Measurements from ENCODE around the gene CLP1. TPM values are rescaled to one million over a fixed set of nuclear protein-coding genes. Genes with fewer than 3 reads are reported as not detected.
A peak's percentile ranks its signal among the peaks of the same experiment; 100 is the strongest.

Gene CLP1
- total and polyA plus RNA-seq, 3 experiments from 2014 or later = 8.2 to 23.4 (median 22.4) TPM

DNA sequence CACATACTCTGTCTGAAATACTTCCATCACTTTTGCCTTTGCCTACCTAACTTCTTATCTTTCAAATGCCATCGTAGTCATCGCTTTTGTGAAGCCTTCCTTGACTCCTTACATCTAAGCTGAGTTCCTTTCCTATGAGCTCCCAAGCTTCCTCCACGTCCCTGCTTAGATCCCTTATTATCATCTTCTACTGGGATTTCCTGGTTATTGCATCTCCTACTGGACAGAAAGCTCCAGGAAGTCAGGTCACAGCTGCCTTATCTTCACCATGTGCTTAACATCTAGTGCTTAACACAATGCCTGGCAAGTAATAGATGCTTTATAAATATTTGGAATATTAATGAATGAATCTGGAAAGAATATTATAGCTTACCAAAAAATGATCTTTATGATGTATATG, 13.8 kb upstream of the CLP1 start:
- peaks cover 9% of the 10 kb centered on the region for H3K4me1 ChIP-seq (ENCODE audit: insufficient read depth, low read length)
- Mint-ChIP-seq H3K27me3 (peaks cover 36 to 52% of the 10 kb centered on the region in 2 donors), H3K27ac (no peak overlapping the region), H3K4me3 (peak overlapping the region in 1 of 7 donors; percentile 28), H3K9me3 (no peaks in the 10 kb centered on the region), H3K36me3 (peaks cover 0 to 4% (median under 1%) of the 10 kb centered on the region in 3 donors), H3K4me1 (peaks cover 13 to 39% (median 16%) of the 10 kb centered on the region in 3 donors)
- POLR2A ChIA-PET = no interaction called here
- CTCF ChIA-PET = interaction anchor here (0.7 to 7.6 kb wide), 18 partner anchors 8 to 301 kb away, joined by 3 to 144 read pairs (median 4); partner anchors contain the start of genes CLP1 and UBE2L6
- no peak overlapping the region for H3K27ac ChIP-seq (ENCODE audit: low read depth, low read length)
- no peaks in the 10 kb centered on the region for H3K36me3 ChIP-seq (ENCODE audit: insufficient read depth, low read length)
- no peaks in the 10 kb centered on the region for H3K9me3 ChIP-seq (ENCODE audit: low read length)
- H3K27me3 ChIP-seq (ENCODE audit: insufficient read depth, low read length, poor library complexity, severe bottlenecking) = peaks cover 31% of the 10 kb centered on the region
- DNase-seq = no peak
- no peak overlapping the region for H3K4me3 ChIP-seq (ENCODE audit: low read length)

DNA sequence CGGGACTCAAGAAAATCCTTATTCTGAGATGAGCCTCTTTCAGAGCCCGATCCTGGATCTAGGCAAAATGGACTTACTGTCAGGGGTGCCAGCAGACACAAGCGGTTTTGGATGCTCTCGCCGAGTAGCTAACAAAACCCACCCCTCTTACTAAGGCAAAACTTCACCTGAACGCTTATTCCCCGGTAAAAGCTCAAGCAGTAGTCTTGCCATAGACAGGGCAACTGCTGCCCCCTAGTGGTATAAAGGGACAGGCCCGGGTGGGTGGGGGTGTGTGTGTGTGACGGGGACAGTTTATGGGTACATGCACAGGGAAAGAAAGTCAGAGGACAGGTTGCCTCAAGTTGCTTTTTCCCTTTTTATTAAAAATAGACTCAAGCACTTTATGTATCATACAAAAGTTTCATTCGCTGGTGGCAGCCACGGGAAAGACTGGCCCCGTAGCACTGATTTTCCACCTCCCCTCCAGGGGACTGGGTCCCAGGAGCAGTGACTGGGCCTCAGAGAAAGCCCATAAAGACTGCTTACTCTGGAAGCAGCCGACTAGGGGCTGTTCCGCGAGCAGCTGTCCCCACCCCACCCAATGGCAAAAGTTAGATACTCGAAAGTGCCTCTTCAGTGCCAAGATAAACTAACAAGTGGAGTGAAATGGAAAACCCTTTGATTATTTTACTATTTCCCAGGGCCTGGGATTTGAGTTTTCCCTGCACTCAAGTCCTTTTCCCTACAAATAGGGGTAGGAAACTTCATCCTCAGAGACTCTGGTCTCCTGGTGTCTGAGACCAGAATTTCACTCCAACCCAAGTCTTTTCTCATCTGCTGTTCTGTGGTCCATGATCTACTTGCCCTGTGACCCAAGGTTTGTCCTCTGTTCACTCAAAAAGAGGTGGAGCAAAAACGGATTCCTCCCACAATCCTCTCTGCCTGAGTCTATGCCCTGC, 12.5 kb upstream of the CLP1 start:
- peak overlapping the region in 1 of 7 donors; percentile 53 for H3K4me3 Mint-ChIP-seq
- Histone ChIP-seq H3K4me3 (ENCODE audit: low read length) (no peak overlapping the region), H3K9me3 (ENCODE audit: low read length) (no peaks in the 10 kb centered on the region), H3K4me1 (ENCODE audit: insufficient read depth, low read length) (peaks cover 12% of the 10 kb centered on the region), H3K27me3 (ENCODE audit: insufficient read depth, low read length, poor library complexity, severe bottlenecking) (peaks cover 34% of the 10 kb centered on the region), H3K36me3 (ENCODE audit: insufficient read depth, low read length) (no peaks in the 10 kb centered on the region), H3K27ac (ENCODE audit: low read depth, low read length) (no peak overlapping the region)
- peak; percentile 74 to 89 (median 78) for DNase-seq
- peaks cover 20 to 42% (median 25%) of the 10 kb centered on the region in 3 donors for H3K4me1 Mint-ChIP-seq
- peaks cover 0 to 4% (median 2%) of the 10 kb centered on the region in 3 donors for H3K36me3 Mint-ChIP-seq
- peak overlapping the region in 3 of 8 donors; percentile 31 to 61 (median 54) for H3K27ac Mint-ChIP-seq
- H3K9me3 Mint-ChIP-seq = no peaks in the 10 kb centered on the region
- POLR2A ChIA-PET = no interaction called here
- CTCF ChIA-PET = interaction anchor here (0.6 to 7.6 kb wide), 27 partner anchors 9 to 310 kb away, joined by 3 to 144 read pairs (median 4); partner anchors contain the start of genes CLP1, SSRP1 and UBE2L6
- peaks cover 38 to 54% of the 10 kb centered on the region in 2 donors for H3K27me3 Mint-ChIP-seq

GRCh38 chr11:57645689-57646085, 11.9 kb upstream of the CLP1 start:
- H3K27me3 Mint-ChIP-seq = peaks cover 39 to 54% of the 10 kb centered on the region in 2 donors
- H3K36me3 Mint-ChIP-seq = peaks cover 0 to 4% (median 2%) of the 10 kb centered on the region in 3 donors
- POLR2A ChIA-PET = no interaction called here

DNA sequence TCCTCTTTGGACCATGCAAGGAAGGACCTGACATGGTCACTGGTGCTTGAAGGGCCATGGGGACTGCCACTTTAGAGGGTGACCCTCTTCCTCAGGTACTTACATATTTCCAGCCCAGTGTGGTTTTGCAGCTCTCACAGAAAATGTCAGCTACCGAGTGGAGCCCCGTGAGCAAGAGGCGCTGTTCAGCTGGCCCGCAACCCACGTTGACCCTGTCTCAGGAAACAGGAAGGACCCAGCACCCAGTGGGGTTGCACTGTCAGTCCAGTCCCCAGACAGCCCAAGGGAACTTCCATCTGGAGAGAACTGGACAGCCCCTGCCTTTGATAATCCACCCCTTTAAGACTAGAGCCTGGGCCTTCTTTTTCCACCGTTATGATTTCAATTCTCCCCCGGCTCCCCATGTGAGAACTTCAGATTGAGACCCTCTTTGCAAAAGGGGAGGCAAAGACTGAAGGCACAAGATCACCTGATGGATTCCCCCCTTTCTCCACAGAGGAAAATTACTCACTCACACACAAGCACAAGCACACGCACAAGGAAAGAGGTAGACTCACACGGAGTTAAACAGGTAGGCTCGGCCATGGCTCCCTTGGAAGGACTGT, 11.3 kb upstream of the CLP1 start:
- peaks cover 19% of the 10 kb centered on the region for H3K4me1 ChIP-seq (ENCODE audit: insufficient read depth, low read length)
- H3K9me3 ChIP-seq (ENCODE audit: low read length) = no peaks in the 10 kb centered on the region
- H3K27ac ChIP-seq (ENCODE audit: low read depth, low read length) = no peak overlapping the region
- CTCF ChIA-PET = interaction anchor here (1.0 to 4.2 kb wide), 4 partner anchors 78 to 189 kb away, joined by 5 to 27 read pairs (median 5); partner anchors contain the start of gene UBE2L6
- Mint-ChIP-seq H3K9me3 (no peaks in the 10 kb centered on the region), H3K27ac (peak overlapping the region in 5 of 8 donors; percentile 26 to 81 (median 56)), H3K27me3 (peaks cover 39 to 54% of the 10 kb centered on the region in 2 donors), H3K36me3 (peaks cover 0 to 4% (median 2%) of the 10 kb centered on the region in 3 donors), H3K4me3 (peak overlapping the region in 2 of 7 donors; percentile 45 to 93), H3K4me1 (peaks cover 22 to 54% (median 26%) of the 10 kb centered on the region in 3 donors)
- H3K4me3 ChIP-seq (ENCODE audit: low read length) = no peak overlapping the region
- no peak for DNase-seq
- no peaks in the 10 kb centered on the region for H3K36me3 ChIP-seq (ENCODE audit: insufficient read depth, low read length)
- POLR2A ChIA-PET = no interaction called here
- peaks cover 34% of the 10 kb centered on the region for H3K27me3 ChIP-seq (ENCODE audit: insufficient read depth, low read length, poor library complexity, severe bottlenecking)

More at GRCh38 chr11:57645689-57646085, 11.9 kb upstream of the CLP1 start:
- Histone ChIP-seq H3K4me3 (ENCODE audit: low read length) (no peak overlapping the region), H3K36me3 (ENCODE audit: insufficient read depth, low read length) (no peaks in the 10 kb centered on the region), H3K9me3 (ENCODE audit: low read length) (no peaks in the 10 kb centered on the region), H3K27me3 (ENCODE audit: insufficient read depth, low read length, poor library complexity, severe bottlenecking) (peaks cover 34% of the 10 kb centered on the region), H3K4me1 (ENCODE audit: insufficient read depth, low read length) (peaks cover 19% of the 10 kb centered on the region), H3K27ac (ENCODE audit: low read depth, low read length) (no peak overlapping the region)
- Mint-ChIP-seq H3K4me1 (peaks cover 22 to 48% (median 26%) of the 10 kb centered on the region in 3 donors), H3K4me3 (no peak overlapping the region), H3K9me3 (no peaks in the 10 kb centered on the region), H3K27ac (peak overlapping the region in 2 of 8 donors; percentile 61 to 81)
- CTCF ChIA-PET = interaction anchor here (1.6 to 7.6 kb wide), 5 partner anchors 11 to 188 kb away, joined by 5 to 144 read pairs (median 15); partner anchors contain the start of genes CLP1 and UBE2L6
- DNase-seq = no peak

DNA sequence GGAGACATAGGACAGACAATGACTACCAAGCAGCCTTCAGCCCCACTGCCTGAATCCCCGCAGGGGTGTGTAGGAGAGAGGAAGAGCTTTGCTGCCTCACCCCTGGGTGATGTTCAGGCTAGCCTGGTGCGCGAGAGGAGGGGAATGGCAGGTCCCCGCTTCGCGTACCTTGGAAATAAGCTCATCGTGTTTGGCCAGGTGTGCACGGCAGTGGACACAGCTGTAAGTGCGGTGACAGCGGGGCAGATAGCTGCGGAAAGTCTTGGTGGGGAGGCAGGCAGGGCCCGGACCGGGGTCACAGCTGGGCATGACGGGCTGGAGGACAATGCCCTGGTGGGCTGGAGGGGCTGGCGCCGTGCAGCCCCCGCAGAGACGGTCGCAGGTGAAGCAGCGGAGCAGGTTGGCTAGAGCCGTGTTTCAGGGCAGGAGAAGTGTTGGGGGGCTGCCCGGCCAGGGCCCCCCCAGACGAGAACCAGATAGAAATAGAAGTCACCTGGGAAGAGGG, 10.7 kb upstream of the CLP1 start:
- DNase-seq = no peak
- POLR2A ChIA-PET = no interaction called here
- no peaks in the 10 kb centered on the region for H3K9me3 Mint-ChIP-seq
- Histone ChIP-seq H3K4me3 (ENCODE audit: low read length) (no peak overlapping the region), H3K27ac (ENCODE audit: low read depth, low read length) (no peak overlapping the region), H3K36me3 (ENCODE audit: insufficient read depth, low read length) (no peaks in the 10 kb centered on the region), H3K27me3 (ENCODE audit: insufficient read depth, low read length, poor library complexity, severe bottlenecking) (peaks cover 34% of the 10 kb centered on the region), H3K9me3 (ENCODE audit: low read length) (no peaks in the 10 kb centered on the region), H3K4me1 (ENCODE audit: insufficient read depth, low read length) (peaks cover 19% of the 10 kb centered on the region)
- peaks cover 0 to 4% (median 2%) of the 10 kb centered on the region in 3 donors for H3K36me3 Mint-ChIP-seq
- peaks cover 22 to 54% (median 25%) of the 10 kb centered on the region in 3 donors for H3K4me1 Mint-ChIP-seq
- peaks cover 36 to 54% of the 10 kb centered on the region in 2 donors for H3K27me3 Mint-ChIP-seq
- CTCF ChIA-PET = interaction anchor here (1.0 to 4.2 kb wide), 5 partner anchors 79 to 189 kb away, joined by 3 to 27 read pairs (median 5); partner anchors contain the start of gene UBE2L6
- H3K4me3 Mint-ChIP-seq = peak overlapping the region in 2 of 7 donors; percentile 45 to 93
- H3K27ac Mint-ChIP-seq = peak overlapping the region in 5 of 8 donors; percentile 56 to 94 (median 70)

DNA sequence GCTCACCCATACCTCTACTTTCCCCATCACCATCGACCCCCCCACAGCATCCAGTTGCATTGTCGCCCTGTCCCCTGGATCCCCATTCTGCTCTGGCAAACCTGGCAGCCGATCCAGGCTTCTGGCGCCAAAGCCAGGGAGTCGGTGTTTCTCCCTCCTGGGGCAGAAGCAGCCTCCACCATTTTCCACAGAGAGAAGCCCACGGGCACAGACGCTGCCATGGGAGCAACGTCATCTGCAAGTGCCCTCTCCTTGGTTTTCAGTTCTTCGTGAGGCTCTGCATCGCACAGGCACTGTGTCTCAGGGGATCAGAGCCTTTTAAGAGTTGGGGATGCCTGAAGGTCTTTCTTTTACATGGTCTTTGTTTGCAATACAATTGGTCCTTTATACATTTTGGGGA, 10.2 kb upstream of the CLP1 start:
- Mint-ChIP-seq H3K9me3 (no peaks in the 10 kb centered on the region), H3K27me3 (peaks cover 36 to 54% of the 10 kb centered on the region in 2 donors), H3K36me3 (peaks cover 0 to 4% (median 2%) of the 10 kb centered on the region in 3 donors), H3K4me3 (peak overlapping the region in 1 of 7 donors; percentile 93), H3K27ac (peak overlapping the region in 4 of 8 donors; percentile 88 to 98 (median 96)), H3K4me1 (peaks cover 23 to 54% (median 25%) of the 10 kb centered on the region in 3 donors)
- H3K27ac ChIP-seq (ENCODE audit: low read depth, low read length) = no peak overlapping the region
- H3K9me3 ChIP-seq (ENCODE audit: low read length) = no peaks in the 10 kb centered on the region
- H3K27me3 ChIP-seq (ENCODE audit: insufficient read depth, low read length, poor library complexity, severe bottlenecking) = peaks cover 34% of the 10 kb centered on the region
- no peak for DNase-seq
- H3K36me3 ChIP-seq (ENCODE audit: insufficient read depth, low read length) = no peaks in the 10 kb centered on the region
- no peak overlapping the region for H3K4me3 ChIP-seq (ENCODE audit: low read length)
- ChIA-PET CTCF (interaction anchor here (1.0 to 4.2 kb wide), 5 partner anchors 79 to 190 kb away, joined by 3 to 27 read pairs (median 5); partner anchors contain the start of gene UBE2L6), POLR2A (no interaction called here)
- peaks cover 19% of the 10 kb centered on the region for H3K4me1 ChIP-seq (ENCODE audit: insufficient read depth, low read length)

DNA sequence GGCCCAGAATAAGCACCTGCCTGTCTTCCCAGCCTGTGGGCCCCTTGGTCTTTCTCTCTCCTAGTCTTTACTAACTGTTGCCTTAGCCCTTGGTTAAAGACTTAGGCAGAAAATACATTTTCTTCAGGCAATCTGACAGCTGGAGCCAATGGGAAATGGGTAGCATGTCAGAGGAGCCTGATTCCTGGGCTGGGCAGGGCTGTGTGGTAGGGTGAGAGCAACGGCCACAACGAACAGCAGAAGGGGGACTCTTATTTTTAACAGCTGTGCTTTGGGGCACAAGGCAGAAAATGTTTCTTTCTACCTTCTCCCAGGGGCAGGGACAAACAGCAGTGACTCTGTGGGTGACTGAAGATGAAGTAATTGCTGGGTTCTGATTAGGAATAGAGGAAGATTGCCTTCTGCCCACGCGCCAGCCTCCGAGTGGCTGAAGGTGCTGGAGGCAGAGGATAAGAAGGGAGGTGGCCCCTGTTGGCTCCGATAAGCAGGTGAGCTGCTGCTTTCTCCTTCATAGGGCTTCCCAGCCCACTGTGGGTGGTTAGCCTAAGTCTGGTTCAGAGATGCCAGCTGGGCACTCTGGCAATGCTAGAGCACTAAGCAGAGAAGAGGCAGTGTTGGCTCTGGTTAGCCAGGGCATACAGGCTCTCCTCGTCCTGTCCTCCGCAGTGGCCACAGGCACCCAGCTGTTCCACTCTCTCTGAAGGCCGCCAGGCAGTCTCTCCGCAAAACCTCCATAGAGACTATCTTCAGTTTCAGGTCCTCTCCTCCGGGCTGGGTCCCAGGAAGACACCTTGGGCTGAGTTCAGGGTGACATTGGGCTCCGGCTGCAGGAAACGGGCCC, 9.4 kb upstream of the CLP1 start:
- H3K27me3 Mint-ChIP-seq = peaks cover 36 to 51% of the 10 kb centered on the region in 2 donors
- H3K4me1 Mint-ChIP-seq = peaks cover 29 to 62% (median 31%) of the 10 kb centered on the region in 3 donors

More for the DNA sequence above, 9.4 kb upstream of the CLP1 start:
- no peaks in the 10 kb centered on the region for H3K36me3 ChIP-seq (ENCODE audit: insufficient read depth, low read length)
- Mint-ChIP-seq H3K4me3 (peak overlapping the region; percentile 77 to 93 (median 87)), H3K9me3 (no peaks in the 10 kb centered on the region), H3K36me3 (peaks cover 0 to 4% (median 2%) of the 10 kb centered on the region in 3 donors), H3K27ac (peak overlapping the region in 7 of 8 donors; percentile 84 to 98 (median 96))
- no peak overlapping the region for H3K27ac ChIP-seq (ENCODE audit: low read depth, low read length)
- no peak for DNase-seq
- peaks cover 19% of the 10 kb centered on the region for H3K4me1 ChIP-seq (ENCODE audit: insufficient read depth, low read length)
- CTCF ChIA-PET = interaction anchor here (1.2 to 4.2 kb wide), 3 partner anchors 66 to 121 kb away, joined by 3 to 27 read pairs (median 4); partner anchors contain the start of gene UBE2L6
- H3K27me3 ChIP-seq (ENCODE audit: insufficient read depth, low read length, poor library complexity, severe bottlenecking) = peaks cover 34% of the 10 kb centered on the region
- no peak overlapping the region for H3K4me3 ChIP-seq (ENCODE audit: low read length)
- POLR2A ChIA-PET = interaction anchor here (1.3 to 1.4 kb wide), 2 partner anchors 19 to 80 kb away, joined by 4 read pairs; partner anchors contain the start of gene UBE2L6
- H3K9me3 ChIP-seq (ENCODE audit: low read length) = no peaks in the 10 kb centered on the region

Data from CD8-positive, alpha-beta memory T cell (primary cell).